ENCODE measurements around the gene MAP3K20. TPM values are rescaled to one million over a fixed set of nuclear protein-coding genes. Genes with fewer than 3 reads are reported as not detected.

Gene MAP3K20
- total and polyA plus RNA-seq, 10 donors, result 3.2 to 24.1 (median 14.6) TPM

DNA sequence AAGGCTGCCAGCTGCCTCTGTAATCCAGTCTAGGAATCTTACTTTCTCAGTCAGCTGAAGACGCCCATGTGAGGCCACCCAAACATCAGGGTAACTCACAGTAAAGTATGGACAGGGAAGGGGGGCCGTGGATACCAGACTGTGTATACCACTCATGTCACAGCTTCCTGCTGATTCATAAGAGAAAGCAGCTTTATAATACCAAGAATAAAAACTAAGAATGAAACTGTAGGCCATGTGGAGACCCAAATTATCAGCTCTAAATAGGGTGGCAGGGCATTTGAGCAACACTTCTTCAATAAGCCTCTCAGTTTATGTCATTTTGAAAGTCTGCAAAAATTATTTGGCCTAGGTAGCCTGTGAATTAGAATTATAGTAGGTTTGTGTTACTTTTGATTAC, 164.0 kb downstream of the MAP3K20 start:
- Histone ChIP-seq H3K4me1 (no peaks in the 10 kb centered on the region), H3K4me3 (no peak overlapping the region), H3K36me3 (peaks cover 0 to 40% (median 0%) of the 10 kb centered on the region in 6 donors), H3K9me3 (no peaks in the 10 kb centered on the region), H3K27me3 (replicated peaks in 1 of 7) (no peaks in the 10 kb centered on the region), H3K27ac (no peak overlapping the region)
- TF ChIP-seq, protein P1, sequence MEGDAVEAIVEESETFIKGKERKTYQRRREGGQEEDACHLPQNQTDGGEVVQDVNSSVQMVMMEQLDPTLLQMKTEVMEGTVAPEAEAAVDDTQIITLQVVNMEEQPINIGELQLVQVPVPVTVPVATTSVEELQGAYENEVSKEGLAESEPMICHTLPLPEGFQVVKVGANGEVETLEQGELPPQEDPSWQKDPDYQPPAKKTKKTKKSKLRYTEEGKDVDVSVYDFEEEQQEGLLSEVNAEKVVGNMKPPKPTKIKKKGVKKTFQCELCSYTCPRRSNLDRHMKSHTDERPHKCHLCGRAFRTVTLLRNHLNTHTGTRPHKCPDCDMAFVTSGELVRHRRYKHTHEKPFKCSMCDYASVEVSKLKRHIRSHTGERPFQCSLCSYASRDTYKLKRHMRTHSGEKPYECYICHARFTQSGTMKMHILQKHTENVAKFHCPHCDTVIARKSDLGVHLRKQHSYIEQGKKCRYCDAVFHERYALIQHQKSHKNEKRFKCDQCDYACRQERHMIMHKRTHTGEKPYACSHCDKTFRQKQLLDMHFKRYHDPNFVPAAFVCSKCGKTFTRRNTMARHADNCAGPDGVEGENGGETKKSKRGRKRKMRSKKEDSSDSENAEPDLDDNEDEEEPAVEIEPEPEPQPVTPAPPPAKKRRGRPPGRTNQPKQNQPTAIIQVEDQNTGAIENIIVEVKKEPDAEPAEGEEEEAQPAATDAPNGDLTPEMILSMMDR (IDR thresholded peaks at IDR 0.05 in 8 of 11, conservative IDR thresholded peaks at IDR 0.05 in 3 of 11), result no peak
- TF ChIP-seq POLR2A (IDR thresholded peaks at IDR 0.05) (no peak), POLR2AphosphoS5 (IDR thresholded peaks at IDR 0.05) (no peak)
- intact Hi-C loops (cut with DNase I; ENCODE audit: low total_unique reads), result no loop called here
- 65 to 75% (median 66%) methylated on average over 2 of the region's 2 CpGs for WGBS, 5 donors
- no peak for DNase-seq

DNA sequence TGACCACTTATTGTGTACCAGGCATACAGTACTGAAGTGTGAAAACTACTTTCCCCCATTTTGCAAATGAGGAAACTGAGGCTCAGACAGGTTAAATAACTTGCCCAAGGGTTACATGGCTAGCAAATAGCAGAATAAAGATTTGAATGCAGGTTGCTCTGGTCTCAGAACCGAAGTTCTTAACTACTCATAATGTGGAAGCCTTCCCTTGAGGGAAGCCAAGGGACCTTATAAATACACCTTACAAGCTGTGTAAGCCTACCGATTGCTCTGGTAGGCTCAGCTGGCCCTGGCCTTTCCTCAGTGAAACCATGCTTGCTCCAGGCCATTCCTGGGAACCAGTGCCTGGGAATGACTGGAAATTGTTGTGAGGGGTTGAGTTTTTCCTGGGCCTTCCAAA, 164.4 kb downstream of the MAP3K20 start:
- H3K4me1 ChIP-seq, result no peaks in the 10 kb centered on the region
- H3K27me3 ChIP-seq (replicated peaks in 1 of 7), result no peaks in the 10 kb centered on the region
- peaks cover 0 to 40% (median 0%) of the 10 kb centered on the region in 6 donors for H3K36me3 ChIP-seq
- no peak overlapping the region for H3K27ac ChIP-seq
- H3K9me3 ChIP-seq, result no peaks in the 10 kb centered on the region
- 55 to 79% (median 76%) methylated on average over 2 of the region's 2 CpGs for WGBS, 5 donors
- TF ChIP-seq POLR2A (IDR thresholded peaks at IDR 0.05) (no peak), POLR2AphosphoS5 (IDR thresholded peaks at IDR 0.05) (no peak)
- TF ChIP-seq, protein P1 (IDR thresholded peaks at IDR 0.05 in 8 of 11, conservative IDR thresholded peaks at IDR 0.05 in 3 of 11), result no peak
- intact Hi-C loops (cut with DNase I; ENCODE audit: low total_unique reads), result no loop called here
- DNase-seq, result no peak
- no peak overlapping the region for H3K4me3 ChIP-seq

DNA sequence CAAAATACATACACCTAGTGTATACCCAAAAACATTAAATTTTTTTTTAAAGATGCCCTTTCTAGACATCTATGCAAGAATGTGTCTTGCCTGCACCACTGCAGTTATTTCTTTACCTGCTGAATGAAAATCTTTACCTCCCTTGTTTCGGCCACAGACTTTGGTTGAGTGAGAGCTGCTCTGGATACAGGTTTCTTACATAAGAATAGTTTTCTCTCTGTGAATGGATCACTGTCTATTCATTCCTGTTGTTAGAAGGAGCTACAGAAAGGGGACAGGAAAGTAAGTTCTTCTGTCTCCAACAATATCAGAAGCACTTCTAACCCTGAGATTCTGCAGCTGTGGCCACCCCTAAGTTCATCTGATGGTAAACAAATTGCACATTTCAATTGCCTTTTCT, 166.0 kb downstream of the MAP3K20 start:
- WGBS, 5 donors, result 92 to 100% (median 97%) methylated on average over 1 of the region's 1 CpG
- TF ChIP-seq POLR2AphosphoS5 (IDR thresholded peaks at IDR 0.05) (no peak), POLR2A (IDR thresholded peaks at IDR 0.05) (no peak)
- TF ChIP-seq, protein P1 (IDR thresholded peaks at IDR 0.05 in 8 of 11, conservative IDR thresholded peaks at IDR 0.05 in 3 of 11), result no peak
- no peak for DNase-seq
- H3K27ac ChIP-seq, result no peak overlapping the region
- intact Hi-C loops (cut with DNase I; ENCODE audit: low total_unique reads), result no loop called here
- no peaks in the 10 kb centered on the region for H3K9me3 ChIP-seq
- peaks cover 0 to 35% (median 1%) of the 10 kb centered on the region in 6 donors for H3K36me3 ChIP-seq
- H3K4me3 ChIP-seq, result no peak overlapping the region
- no peaks in the 10 kb centered on the region for H3K4me1 ChIP-seq
- H3K27me3 ChIP-seq (replicated peaks in 1 of 7), result no peaks in the 10 kb centered on the region

DNA sequence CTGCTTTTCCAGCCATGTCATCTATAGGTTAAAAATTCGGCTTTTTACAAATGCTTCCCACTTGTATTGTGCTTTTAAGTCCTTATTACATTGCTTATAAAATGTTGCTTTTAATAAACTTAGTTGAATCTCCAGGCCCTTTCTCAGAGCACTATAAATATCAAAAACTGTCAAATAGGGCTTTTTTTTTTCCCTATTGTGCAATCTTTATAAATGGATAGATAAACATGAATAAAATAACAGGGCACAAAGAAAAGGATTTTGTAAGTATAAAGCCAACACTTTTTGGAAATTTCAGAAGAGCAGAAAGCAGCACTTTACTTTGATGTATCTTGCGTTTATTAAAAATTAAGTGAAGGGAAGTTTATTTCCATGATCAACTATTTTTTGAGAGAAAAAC, 171.5 kb downstream of the MAP3K20 start:
- WGBS, 5 donors, result 94 to 99% (median 96%) methylated on average over 2 of the region's 2 CpGs
- Histone ChIP-seq H3K27me3 (replicated peaks in 1 of 7) (no peaks in the 10 kb centered on the region), H3K4me3 (no peak overlapping the region), H3K9me3 (no peaks in the 10 kb centered on the region), H3K4me1 (no peaks in the 10 kb centered on the region), H3K27ac (no peak overlapping the region), H3K36me3 (peaks cover 0 to 3% (median 0%) of the 10 kb centered on the region in 6 donors)
- TF ChIP-seq POLR2AphosphoS5 (IDR thresholded peaks at IDR 0.05) (no peak), POLR2A (IDR thresholded peaks at IDR 0.05) (no peak)
- TF ChIP-seq, protein P1 (IDR thresholded peaks at IDR 0.05 in 8 of 11, conservative IDR thresholded peaks at IDR 0.05 in 3 of 11), result no peak
- no peak for DNase-seq
- intact Hi-C loops (cut with DNase I; ENCODE audit: low total_unique reads), result no loop called here
